Right kidney (tissue), 1 donor: Measurements from ENCODE around the gene ANXA2.
A peak's percentile ranks its signal among the peaks of the same experiment; 100 is the strongest.
"Not testable (repeated sequence)": the region's sequence is repeated elsewhere in the genome, so short reads cannot be mapped to it uniquely, and the experiment has no call there.

ENCODE experiments used
- DNase-seq: peaks from one replicate; pipeline ENCODE4 v3.0.0-alpha.2; 2016

Gene ANXA2

GRCh38 chr15:60370869-60371136, 27.0 kb downstream of the ANXA2 start:
- DNase-seq = no peak

GRCh38 chr15:60370105-60370868, 27.5 kb downstream of the ANXA2 start:
- no peak for DNase-seq

- DNase-seq = no peak
Observed at GRCh38 chr15:60369696-60370095, 28.1 kb downstream of the ANXA2 start.

- no peak for DNase-seq
Observed at GRCh38 chr15:60364612-60364924, 33.2 kb downstream of the ANXA2 start.

- DNase-seq = no peak
Observed at GRCh38 chr15:60363903-60364611, 33.7 kb downstream of the ANXA2 start.

GRCh38 chr15:60363087-60363549, 34.7 kb downstream of the ANXA2 start:
- DNase-seq = peak; percentile 54

- no peak for DNase-seq
Observed at GRCh38 chr15:60362321-60363086, 35.3 kb downstream of the ANXA2 start.

- not testable (repeated sequence) for DNase-seq
Observed at GRCh38 chr15:60359738-60360137, 38.0 kb downstream of the ANXA2 start.

- no peak for DNase-seq
Observed at GRCh38 chr15:60358935-60359682, 38.7 kb downstream of the ANXA2 start.

GRCh38 chr15:60356832-60357231, 41.0 kb downstream of the ANXA2 start:
- no peak for DNase-seq

GRCh38 chr15:60355148-60355857, 42.5 kb downstream of the ANXA2 start:
- DNase-seq = no peak

GRCh38 chr15:60353245-60353920, 44.4 kb downstream of the ANXA2 start:
- no peak for DNase-seq

GRCh38 chr15:60352525-60352924, 45.3 kb downstream of the ANXA2 start:
- no peak for DNase-seq

GRCh38 chr15:60351066-60351465, 46.7 kb downstream of the ANXA2 start:
- no peak for DNase-seq

GRCh38 chr15:60350108-60350507, 47.7 kb downstream of the ANXA2 start:
- DNase-seq = no peak

GRCh38 chr15:60349589-60349988, 48.2 kb downstream of the ANXA2 start:
- DNase-seq = no peak

GRCh38 chr15:60347480-60348049, 50.2 kb downstream of the ANXA2 start:
- no peak for DNase-seq

- DNase-seq = no peak
Observed at GRCh38 chr15:60346653-60347052, 51.1 kb downstream of the ANXA2 start.

GRCh38 chr15:60346077-60346476, 51.7 kb downstream of the ANXA2 start:
- DNase-seq = no peak

- DNase-seq = no peak
Observed at GRCh38 chr15:60345598-60345997, 52.2 kb downstream of the ANXA2 start.

GRCh38 chr15:60344987-60345386, 52.8 kb downstream of the ANXA2 start:
- DNase-seq = no peak
